GM12875 (cell line): ENCODE results near the gene SHISA4.

Experiments used
- H3K4me3 ChIP-seq: one replicate; pipeline ENCODE4 v1.5.1; 2011; ENCODE audit warnings: low read depth, low read length, control low read depth
- CTCF ChIP-seq: IDR thresholded peaks from 2 replicates; pipeline ENCODE4 v1.5.1; 2011; ENCODE audit warnings: low read depth, mild to moderate bottlenecking, control low read depth, inconsistent platforms, low read length, moderate library complexity, borderline replicate concordance; ENCODE audit not compliant: insufficient read depth

The SHISA4 gene

GRCh38 chr1:201907621-201908020 lies 18.9 kb downstream of the SHISA4 start:
- TF ChIP-seq CTCF, result no peak
- no peak overlapping the region for H3K4me3 ChIP-seq

GRCh38 chr1:201911826-201912571 lies 23.3 kb downstream of the SHISA4 start:
- TF ChIP-seq CTCF, result no peak
- no peak overlapping the region for H3K4me3 ChIP-seq

- no peak for TF ChIP-seq CTCF
- H3K4me3 ChIP-seq, result no peak overlapping the region
These were observed 24.1 kb downstream of the SHISA4 start for GRCh38 chr1:201912832-201913231.

- no peak for TF ChIP-seq CTCF
- H3K4me3 ChIP-seq, result no peak overlapping the region
These were observed 25.9 kb downstream of the SHISA4 start for GRCh38 chr1:201914456-201915235.

- H3K4me3 ChIP-seq, result no peak overlapping the region
- TF ChIP-seq CTCF, result no peak
These were observed 28.1 kb downstream of the SHISA4 start for GRCh38 chr1:201916649-201917249.

GRCh38 chr1:201917362-201918033 lies 28.8 kb downstream of the SHISA4 start:
- H3K4me3 ChIP-seq, result no peak overlapping the region
- TF ChIP-seq CTCF, result no peak
